HG02623 (cell line): ENCODE measurements around the gene ANKS1A.
A peak's percentile ranks its signal among the peaks of the same experiment; 100 is the strongest.
"Not testable (repeated sequence)": the region's sequence is repeated elsewhere in the genome, so short reads cannot be mapped to it uniquely, and the experiment has no call there.

Experiments used
- ATAC-seq: cut with Tn5 transposase; IDR thresholded peaks from one replicate; pipeline ENCODE4 v1.9.1; 2021; ENCODE audit warnings: moderate library complexity; ENCODE audit not compliant: unreplicated experiment

The ANKS1A gene

GRCh38 chr6:34884996-34885395 lies 4.1 kb upstream of the ANKS1A start:
- no peak for ATAC-seq

- not testable (repeated sequence) for ATAC-seq
Measured at GRCh38 chr6:34885837-34886236, 3.2 kb upstream of the ANKS1A start.

GRCh38 chr6:34887753-34888513 lies 1.1 kb upstream of the ANKS1A start, which contains the start of gene TAF11:
TSS of gene TAF11 (minus strand) at chr6:34888042. CDS start at chr6:34887957, 85 bp downstream.
- peak; percentile 62 for ATAC-seq

GRCh38 chr6:34888514-34888856 lies 570 bp upstream of the ANKS1A start:
- ATAC-seq: no peak

GRCh38 chr6:34890533-34890925 lies 1.5 kb downstream of the ANKS1A start:
- no peak for ATAC-seq

GRCh38 chr6:34891296-34891695 lies 2.2 kb downstream of the ANKS1A start:
- no peak for ATAC-seq

GRCh38 chr6:34894693-34895092 lies 5.6 kb downstream of the ANKS1A start:
- no peak for ATAC-seq

GRCh38 chr6:34897130-34897529 lies 8.1 kb downstream of the ANKS1A start:
- no peak for ATAC-seq

GRCh38 chr6:34897716-34898115 lies 8.7 kb downstream of the ANKS1A start:
- ATAC-seq: no peak

- not testable (repeated sequence) for ATAC-seq
Measured at GRCh38 chr6:34899748-34900147, 10.7 kb downstream of the ANKS1A start.

GRCh38 chr6:34900321-34901031 lies 11.4 kb downstream of the ANKS1A start:
- ATAC-seq: no peak

GRCh38 chr6:34901930-34902329 lies 12.9 kb downstream of the ANKS1A start:
- no peak for ATAC-seq

GRCh38 chr6:34904990-34905613 lies 16.0 kb downstream of the ANKS1A start:
- no peak for ATAC-seq

GRCh38 chr6:34906826-34907225 lies 17.8 kb downstream of the ANKS1A start:
- no peak for ATAC-seq

- ATAC-seq: no peak
Measured at GRCh38 chr6:34908194-34908593, 19.1 kb downstream of the ANKS1A start.

GRCh38 chr6:34909320-34909883 lies 20.3 kb downstream of the ANKS1A start:
- no peak for ATAC-seq

GRCh38 chr6:34911822-34912221 lies 22.8 kb downstream of the ANKS1A start:
- ATAC-seq: no peak

GRCh38 chr6:34912715-34913464 lies 23.8 kb downstream of the ANKS1A start:
- ATAC-seq: no peak

- no peak for ATAC-seq
Measured at GRCh38 chr6:34914358-34914757, 25.3 kb downstream of the ANKS1A start.

- ATAC-seq: no peak
Measured at GRCh38 chr6:34916348-34916967, 27.4 kb downstream of the ANKS1A start.
